T-helper 1 cell treated with Interleukin-12 subunit alpha and Interleukin-12 subunit beta and Interleukin-4 antibody, amounts not matched to agents 30 ng/mL and 1 ng/mL, for 36 hours (primary cell): ENCODE results near the gene PRKRIP1. TPM values are rescaled to one million over a fixed set of nuclear protein-coding genes. Genes with fewer than 3 reads are reported as not detected.

Experiments
- intact Hi-C: fragments of 100-400 bp; cut with micrococcal nuclease; formaldehyde crosslinking; loops from one replicate; pipeline ENCODE4 v1.15.1; 2024
- total RNA-seq: library from RNA; stranded (reverse); gene quantifications from 2 replicates; pipeline ENCODE4 v1.2.3, GENCODE V29; 2022

Gene PRKRIP1
- total RNA-seq, 1 donor from 2014 or later: 27.1 TPM

- intact Hi-C loops: loop anchor here (5.0 kb wide), 1 partner anchor 177 kb away; no protein-coding TSS in a partner anchor
Measured at GRCh38 chr7:102454468-102454867, 58.3 kb downstream of the PRKRIP1 start.

GRCh38 chr7:102454932-102455331, 58.8 kb downstream of the PRKRIP1 start:
- intact Hi-C loops: loop anchor here (5.0 kb wide), 1 partner anchor 178 kb away; no protein-coding TSS in a partner anchor

GRCh38 chr7:102455596-102455995, 59.4 kb downstream of the PRKRIP1 start:
- intact Hi-C loops: no loop called here

GRCh38 chr7:102456327-102456726, 60.2 kb downstream of the PRKRIP1 start:
- intact Hi-C loops: no loop called here

GRCh38 chr7:102457352-102457924, 61.3 kb downstream of the PRKRIP1 start:
- intact Hi-C loops: no loop called here

- intact Hi-C loops: no loop called here
Measured at GRCh38 chr7:102459221-102459844, 63.2 kb downstream of the PRKRIP1 start.

GRCh38 chr7:102460467-102460866, 64.3 kb downstream of the PRKRIP1 start:
- intact Hi-C loops: loop anchor here (10.0 kb wide), 1 partner anchor 284 kb away; the partner anchor contains the start of gene FAM185A

GRCh38 chr7:102463841-102464576, 67.8 kb downstream of the PRKRIP1 start:
- intact Hi-C loops: loop anchor here (1.0 to 10.0 kb wide), 5 partner anchors 32 to 281 kb away; partner anchors contain the start of genes FAM185A, PRKRIP1 and SH2B2

GRCh38 chr7:102464577-102465280, 68.6 kb downstream of the PRKRIP1 start, which contains the start of the genes ALKBH4 and LRWD1:
ALKBH4 (minus strand) TSS chr7:102464863; CDS start chr7:102464836, 27 bp downstream.
LRWD1 (plus strand) TSS chr7:102464984; CDS start chr7:102465081, 97 bp downstream.
- intact Hi-C loops: loop anchor here (1.0 to 10.0 kb wide), 8 partner anchors 32 to 1142 kb away; partner anchors contain the start of genes FAM185A, IFT22, PRKRIP1 and SH2B2

GRCh38 chr7:102466097-102466496, 69.9 kb downstream of the PRKRIP1 start:
- intact Hi-C loops: loop anchor here (5.0 to 10.0 kb wide), 2 partner anchors 279 to 1144 kb away; partner anchors contain the start of genes FAM185A and IFT22

GRCh38 chr7:102467581-102468477, 71.7 kb downstream of the PRKRIP1 start:
- intact Hi-C loops: loop anchor here (1.0 to 10.0 kb wide), 3 partner anchors 18 to 1146 kb away; partner anchors contain the start of genes FAM185A and IFT22

GRCh38 chr7:102468478-102469350, 72.6 kb downstream of the PRKRIP1 start:
- intact Hi-C loops: loop anchor here (5.0 to 10.0 kb wide), 2 partner anchors 276 to 1146 kb away; partner anchors contain the start of genes FAM185A and IFT22

GRCh38 chr7:102469351-102469971, 73.3 kb downstream of the PRKRIP1 start:
- intact Hi-C loops: loop anchor here (5.0 to 10.0 kb wide), 2 partner anchors 275 to 1147 kb away; partner anchors contain the start of genes FAM185A and IFT22

GRCh38 chr7:102469972-102470825, 74.0 kb downstream of the PRKRIP1 start:
- intact Hi-C loops: loop anchor here (5.0 to 10.0 kb wide), 2 partner anchors 275 to 1148 kb away; partner anchors contain the start of genes FAM185A and IFT22

GRCh38 chr7:102471791-102472125, 75.6 kb downstream of the PRKRIP1 start:
- intact Hi-C loops: no loop called here

- intact Hi-C loops: no loop called here
Measured at GRCh38 chr7:102472126-102473041, 76.2 kb downstream of the PRKRIP1 start.
